Lower leg skin (tissue), 4 donors: Measurements from ENCODE around the gene MRPL42. TPM values are rescaled to one million over a fixed set of nuclear protein-coding genes. Genes with fewer than 3 reads are reported as not detected.
"Not testable (repeated sequence)": the region's sequence is repeated elsewhere in the genome, so short reads cannot be mapped to it uniquely, and the experiment has no call there.

Experiments used
- DNase-seq, 2 donors: peaks; one replicate each; pipeline ENCODE4 v3.0.0-alpha.2; 2019; ENCODE audit warnings: low spot score in 2 of 2
- H3K4me3 ChIP-seq: fragments of 200-600 bp; sonication (generic); 2 replicates; pipeline ENCODE4 v1.5.1; 2017; ENCODE audit warnings: mild to moderate bottlenecking, low read depth; ENCODE audit not compliant: poor library complexity, severe bottlenecking
- CTCF ChIP-seq, 3 donors: fragments of 450-650 bp; IDR thresholded peaks; one replicate each; pipeline ENCODE4 v1.5.1; 2016; ENCODE audit warnings: antibody characterized with exemption in 3 of 3, mild to moderate bottlenecking in 3 of 3, moderate library complexity in 2 of 3
- POLR2A ChIP-seq, 2 donors: fragments of 450-650 bp; IDR thresholded peaks; one replicate each; pipeline ENCODE4 v1.6.1; 2016 to 2017; ENCODE audit warnings: antibody characterized with exemption in 2 of 2, mild to moderate bottlenecking in 1 of 2, moderate library complexity in 1 of 2
- WGBS, 2 donors: methylation state at CpG; one replicate each; pipeline ENCODE4 v1.1.5; 2018; 5-methylcytosine and 5-hydroxymethylcytosine counted together
- intact Hi-C: fragments of 100-400 bp; cut with DNase I; formaldehyde crosslinking; loops from one replicate; pipeline ENCODE4 v1.15.0; 2023; ENCODE audit warnings: low total_unique reads
- total RNA-seq, 4 donors: library from RNA; depleted of rRNA; stranded (reverse); fragments of >200 nt; gene quantifications; one replicate each; pipeline ENCODE4 v1.1.0, GENCODE V29; 2016

The MRPL42 gene
- total RNA-seq, 4 donors from 2014 or later: 43.9 to 58.4 (median 47.7) TPM

- DNase-seq: no peak
- no peak overlapping the region for H3K4me3 ChIP-seq
- intact Hi-C loops: no loop called here
- 55 to 58% methylated on average over 5 of the region's 5 CpGs for WGBS, 2 donors
- TF ChIP-seq POLR2A (IDR thresholded peaks at IDR 0.05) (no peak), CTCF (IDR thresholded peaks at IDR 0.05) (no peak)
Observed at GRCh38 chr12:93427779-93428564, 39.3 kb upstream of the MRPL42 start.

GRCh38 chr12:93429448-93429847 lies 37.9 kb upstream of the MRPL42 start:
- intact Hi-C loops: no loop called here
- DNase-seq: no peak
- WGBS, 2 donors: 40 to 44% methylated on average over 1 of the region's 1 CpG
- no peak overlapping the region for H3K4me3 ChIP-seq
- no peak for TF ChIP-seq CTCF (IDR thresholded peaks at IDR 0.05)
- no peak for TF ChIP-seq POLR2A (IDR thresholded peaks at IDR 0.05)

GRCh38 chr12:93429852-93430251 lies 37.5 kb upstream of the MRPL42 start:
- WGBS, 2 donors: 73 to 85% methylated on average over 1 of the region's 1 CpG
- no peak overlapping the region for H3K4me3 ChIP-seq
- TF ChIP-seq CTCF (IDR thresholded peaks at IDR 0.05) (no peak), POLR2A (IDR thresholded peaks at IDR 0.05) (no peak)
- no peak for DNase-seq
- intact Hi-C loops: no loop called here

GRCh38 chr12:93430280-93430679 lies 37.0 kb upstream of the MRPL42 start:
- no peak for DNase-seq
- TF ChIP-seq CTCF (IDR thresholded peaks at IDR 0.05) (no peak), POLR2A (IDR thresholded peaks at IDR 0.05) (no peak)
- intact Hi-C loops: no loop called here
- WGBS, 2 donors: 73 to 76% methylated on average over 4 of the region's 4 CpGs
- H3K4me3 ChIP-seq: no peak overlapping the region

- DNase-seq, intact Hi-C loops, H3K4me3 ChIP-seq: not testable (repeated sequence)
- 85 to 86% methylated on average over 6 of the region's 6 CpGs for WGBS, 2 donors
Observed at GRCh38 chr12:93432031-93432430, 35.3 kb upstream of the MRPL42 start.

- no peak for DNase-seq
- TF ChIP-seq CTCF (IDR thresholded peaks at IDR 0.05) (no peak), POLR2A (IDR thresholded peaks at IDR 0.05) (no peak)
- intact Hi-C loops: no loop called here
- H3K4me3 ChIP-seq: no peak overlapping the region
- WGBS, 2 donors: 53 to 67% methylated on average over 5 of the region's 5 CpGs
Observed at GRCh38 chr12:93434256-93434865, 33.0 kb upstream of the MRPL42 start.
